Measurements from ENCODE around the gene NPIPB8. TPM values are rescaled to one million over a fixed set of nuclear protein-coding genes. Genes with fewer than 3 reads are reported as not detected.
"Not testable (repeated sequence)": the region's sequence is repeated elsewhere in the genome, so short reads cannot be mapped to it uniquely, and the experiment has no call there.

Gene NPIPB8
- under 1 TPM in 1 of 4 donors, not detected in 3; 0.22 TPM for total RNA-seq

GRCh38 chr16:28637765-28638164 lies at the start of gene NPIPB8:
NPIPB8 (plus strand) TSS chr16:28638065; CDS start chr16:28638361, 296 bp downstream.
- H3K27me3 ChIP-seq; H3K9me3 ChIP-seq; H3K36me3 ChIP-seq; H3K27ac ChIP-seq; intact Hi-C loops (cut with DNase I); DNase-seq; H3K4me3 ChIP-seq: not testable (repeated sequence)
- H3K4me1 ChIP-seq, result peaks cover 0 to 13% (median 0%) of the 10 kb centered on the region in 3 donors
- 13 to 29% methylated on average over 1 of the region's 1 CpG for WGBS, 2 donors

- no peak for TF ChIP-seq CTCF (IDR thresholded peaks at IDR 0.05)
- TF ChIP-seq POLR2A (IDR thresholded peaks at IDR 0.05), result no peak
- H3K27ac ChIP-seq, result no peak overlapping the region
- no peaks in the 10 kb centered on the region for H3K9me3 ChIP-seq
- 93% methylated on average over 6 of the region's 8 CpGs for WGBS, 2 donors
- H3K27me3 ChIP-seq, result no peaks in the 10 kb centered on the region
- intact Hi-C loops (cut with DNase I), result no loop called here
- DNase-seq, result no peak
- H3K4me3 ChIP-seq, result no peak overlapping the region
- peaks cover 15 to 90% (median 27%) of the 10 kb centered on the region in 3 donors for H3K36me3 ChIP-seq
- H3K4me1 ChIP-seq, result no peaks in the 10 kb centered on the region
Measured at GRCh38 chr16:28589069-28589468, 48.8 kb upstream of the NPIPB8 start.

DNA sequence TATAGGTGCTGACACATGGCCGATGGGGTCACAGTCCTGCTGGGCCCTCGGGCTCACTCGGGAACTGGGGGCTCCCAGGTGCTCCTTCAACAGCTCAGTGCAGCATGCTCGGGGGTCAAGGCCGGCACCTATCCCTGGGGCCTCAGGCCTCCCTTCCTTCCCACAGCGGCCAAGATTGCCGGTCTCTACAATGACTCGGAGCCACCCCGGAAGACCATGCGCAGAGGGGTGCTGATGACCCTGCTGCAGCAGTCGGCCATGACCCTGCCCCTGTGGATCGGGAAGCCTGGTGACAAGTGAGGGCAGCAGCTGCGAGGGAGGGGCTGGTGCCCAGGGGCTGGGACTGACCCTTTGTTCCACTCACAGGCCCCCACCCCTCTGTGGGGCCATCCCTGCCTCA lies 47.9 kb upstream of the NPIPB8 start:
- no peak for DNase-seq
- no peak overlapping the region for H3K27ac ChIP-seq
- H3K27me3 ChIP-seq, result no peaks in the 10 kb centered on the region
- WGBS, 2 donors, result 86% methylated on average over 1 of the region's 13 CpGs; no CpG with 5 or more reads in 1 of the 2 donors
- H3K36me3 ChIP-seq, result peaks cover 15 to 81% (median 24%) of the 10 kb centered on the region in 3 donors
- no peaks in the 10 kb centered on the region for H3K9me3 ChIP-seq
- intact Hi-C loops (cut with DNase I), result no loop called here
- no peak overlapping the region for H3K4me3 ChIP-seq
- TF ChIP-seq CTCF (IDR thresholded peaks at IDR 0.05), result no peak
- no peak for TF ChIP-seq POLR2A (IDR thresholded peaks at IDR 0.05)
- H3K4me1 ChIP-seq, result no peaks in the 10 kb centered on the region

DNA sequence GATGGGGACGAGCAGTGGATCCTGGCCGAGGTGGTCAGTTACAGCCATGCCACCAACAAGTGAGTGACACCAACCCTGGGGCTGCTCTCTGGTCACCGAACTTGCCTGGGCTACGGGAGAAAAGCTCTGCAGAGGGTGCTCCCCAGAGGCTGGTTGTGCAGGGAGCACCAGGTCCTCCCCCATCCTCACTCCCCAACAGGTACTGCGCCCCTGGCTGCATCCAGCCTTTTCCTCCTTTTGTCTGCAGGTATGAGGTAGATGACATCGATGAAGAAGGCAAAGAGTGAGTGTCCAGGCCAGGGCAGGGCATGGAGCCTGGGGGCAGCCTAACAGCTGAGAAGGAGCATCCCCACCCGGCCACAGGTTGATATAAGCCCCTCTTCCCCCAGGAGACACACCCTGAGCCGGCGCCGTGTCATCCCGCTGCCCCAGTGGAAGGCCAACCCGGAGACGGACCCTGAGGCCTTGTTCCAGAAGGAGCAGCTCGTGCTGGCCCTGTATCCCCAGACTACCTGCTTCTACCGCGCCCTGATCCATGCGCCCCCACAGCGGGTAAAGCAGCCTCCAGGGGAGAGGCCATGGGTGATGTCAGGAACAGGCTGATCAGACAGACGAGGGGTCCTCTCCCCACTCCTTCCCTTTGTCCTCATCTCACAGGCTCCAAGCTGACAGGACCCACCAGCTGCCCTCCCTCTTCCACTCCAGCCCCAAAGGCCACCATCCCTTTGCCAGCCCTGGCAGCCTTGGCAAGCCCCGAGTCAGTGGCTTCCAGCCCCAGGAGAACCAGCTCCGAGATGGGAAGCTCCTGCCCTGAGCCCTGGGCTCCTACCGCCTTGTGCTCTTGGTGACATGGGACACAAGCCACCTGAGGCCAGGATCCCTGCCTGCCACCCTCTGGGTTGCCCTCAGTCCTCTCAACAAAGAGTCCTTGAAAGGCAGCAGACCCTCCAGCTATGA lies 47.2 kb upstream of the NPIPB8 start:
- no peak for TF ChIP-seq CTCF (IDR thresholded peaks at IDR 0.05)
- TF ChIP-seq POLR2A (IDR thresholded peaks at IDR 0.05), result no peak
- WGBS, 2 donors, result 94 to 100% methylated on average over 5 to 11 of the region's 22 CpGs
- H3K9me3 ChIP-seq, result no peaks in the 10 kb centered on the region
- no peak for DNase-seq
- H3K27me3 ChIP-seq, result no peaks in the 10 kb centered on the region
- H3K4me3 ChIP-seq, result no peak overlapping the region
- H3K27ac ChIP-seq, result no peak overlapping the region
- H3K4me1 ChIP-seq, result no peaks in the 10 kb centered on the region
- intact Hi-C loops (cut with DNase I), result no loop called here
- H3K36me3 ChIP-seq, result peaks cover 15 to 74% (median 19%) of the 10 kb centered on the region in 3 donors

GRCh38 chr16:28591355-28591754 lies 46.5 kb upstream of the NPIPB8 start:
- no peaks in the 10 kb centered on the region for H3K27me3 ChIP-seq
- intact Hi-C loops (cut with DNase I), result no loop called here
- no peaks in the 10 kb centered on the region for H3K9me3 ChIP-seq
- DNase-seq, result no peak
- H3K4me3 ChIP-seq, result no peak overlapping the region
- H3K27ac ChIP-seq, result no peak overlapping the region
- no peak for TF ChIP-seq CTCF (IDR thresholded peaks at IDR 0.05)
- no peak for TF ChIP-seq POLR2A (IDR thresholded peaks at IDR 0.05)
- peaks cover 0 to 1% (median 0%) of the 10 kb centered on the region in 3 donors for H3K4me1 ChIP-seq
- 90 to 96% methylated on average over 5 of the region's 6 CpGs for WGBS, 2 donors
- H3K36me3 ChIP-seq, result peaks cover 15 to 67% (median 19%) of the 10 kb centered on the region in 3 donors
